GM04504 (cell line): ENCODE results near the gene MME.
A peak's percentile ranks its signal among the peaks of the same experiment; 100 is the strongest.
"Not testable (repeated sequence)": the region's sequence is repeated elsewhere in the genome, so short reads cannot be mapped to it uniquely, and the experiment has no call there.

Source experiments
- DNase-seq: peaks from one replicate; pipeline ENCODE4 v3.0.0-alpha.2; 2012; ENCODE audit warnings: low read depth

MME gene

GRCh38 chr3:155084567-155084966 is 4.4 kb downstream of the MME start:
- DNase-seq: no peak

DNA sequence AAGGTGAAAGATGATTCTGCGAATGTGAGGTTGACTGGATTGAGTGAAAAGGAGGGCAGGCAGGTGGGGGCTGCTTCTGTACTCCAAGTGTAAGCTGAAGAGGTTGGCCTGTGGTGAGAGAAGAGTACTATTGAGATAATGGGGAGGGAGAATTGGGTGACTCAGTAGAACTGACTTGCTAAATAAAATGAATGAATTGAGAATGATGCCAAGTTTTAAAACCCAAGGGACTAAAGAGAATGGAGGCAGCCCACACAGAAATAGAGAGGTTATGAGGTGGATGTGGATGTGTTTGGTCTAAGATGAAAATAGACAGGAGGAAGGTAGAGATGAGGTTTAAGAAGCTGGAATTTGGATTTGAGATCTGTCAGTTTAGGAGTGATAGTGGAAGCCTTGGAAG is 5.9 kb downstream of the MME start:
- DNase-seq: no peak

- DNase-seq: no peak
Observed at GRCh38 chr3:155088706-155089345, 8.7 kb downstream of the MME start.

DNA sequence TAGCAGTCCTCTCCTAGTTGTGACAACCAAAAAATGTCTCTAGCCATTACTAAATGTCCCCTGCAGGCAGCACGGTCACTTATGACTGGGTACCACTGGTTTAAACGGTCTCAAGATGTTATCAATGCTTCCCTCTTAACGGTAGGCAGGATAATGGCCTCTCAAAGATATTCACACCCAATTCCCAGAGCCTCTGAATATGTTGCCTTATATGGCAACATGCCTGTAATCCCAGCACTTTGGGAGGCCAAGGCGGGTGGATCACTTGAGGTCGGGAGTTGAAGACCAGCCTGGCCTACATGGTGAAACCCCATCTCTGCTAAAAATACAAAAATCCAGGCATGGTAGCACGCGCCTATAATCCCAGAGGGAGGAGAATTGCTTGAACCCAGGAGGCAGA is 9.4 kb downstream of the MME start:
- DNase-seq: no peak

DNA sequence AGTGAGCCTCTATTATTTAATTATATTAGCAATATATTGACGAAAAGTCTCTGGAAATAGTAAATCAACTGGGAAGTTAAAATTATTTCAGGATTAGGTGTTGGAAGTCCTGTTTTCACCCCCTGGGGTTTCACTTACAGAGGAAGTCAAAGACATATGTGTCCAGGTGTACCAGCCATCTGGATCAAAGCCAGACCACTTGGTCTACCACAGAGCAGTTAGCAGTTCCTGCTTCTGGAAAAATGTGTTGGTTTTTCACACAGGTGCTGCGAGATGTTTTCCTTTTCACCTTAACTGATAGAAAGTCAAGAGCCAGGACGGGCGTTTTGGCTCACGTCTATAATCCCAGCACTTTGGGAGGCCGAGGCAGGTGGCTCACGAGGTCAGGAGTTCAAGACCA is 13.1 kb downstream of the MME start:
- no peak for DNase-seq

- no peak for DNase-seq
Observed at GRCh38 chr3:155096303-155097008, 16.3 kb downstream of the MME start.

- DNase-seq: no peak
Observed at GRCh38 chr3:155097009-155097349, 16.9 kb downstream of the MME start.

DNA sequence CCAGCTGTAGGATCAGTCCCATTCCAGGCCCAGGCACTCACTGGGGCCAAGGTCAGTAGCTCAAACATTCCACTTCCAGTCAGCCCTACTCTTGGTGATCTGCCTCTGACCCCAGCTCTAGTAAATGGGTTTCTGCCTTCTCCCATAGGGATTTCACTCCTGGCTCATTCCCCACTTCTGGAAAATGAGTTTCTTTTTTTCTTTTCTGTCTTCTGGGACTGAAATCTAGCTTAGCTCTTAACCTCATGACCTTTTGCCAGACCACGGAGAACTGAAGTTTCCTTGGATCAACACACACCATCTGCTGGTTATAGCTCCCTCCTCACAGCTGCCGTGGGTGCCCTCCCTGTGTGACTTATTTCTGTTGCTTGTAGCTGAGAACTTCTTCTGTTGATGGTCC is 21.3 kb downstream of the MME start:
- DNase-seq: peak; percentile 59

GRCh38 chr3:155102329-155102728 is 22.2 kb downstream of the MME start:
- no peak for DNase-seq

DNA sequence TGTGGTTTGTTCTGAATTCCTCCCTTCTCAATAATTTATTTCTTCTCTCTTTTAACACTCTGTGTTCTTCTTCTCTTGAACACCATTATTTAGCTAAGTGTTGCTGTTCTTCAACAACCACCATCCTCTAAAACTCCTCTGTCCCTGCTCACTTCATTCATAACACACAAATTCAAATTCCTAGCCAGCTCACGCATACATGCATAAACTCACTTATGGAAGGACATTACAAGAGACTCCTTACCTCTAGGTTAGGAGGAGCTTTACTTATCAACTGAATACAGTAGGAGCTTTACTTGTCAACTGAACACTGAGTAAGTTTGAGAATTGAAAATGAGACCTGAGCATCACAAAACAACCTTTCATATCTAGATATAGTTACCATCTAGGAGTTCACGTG is 23.6 kb downstream of the MME start:
- DNase-seq: no peak

DNA sequence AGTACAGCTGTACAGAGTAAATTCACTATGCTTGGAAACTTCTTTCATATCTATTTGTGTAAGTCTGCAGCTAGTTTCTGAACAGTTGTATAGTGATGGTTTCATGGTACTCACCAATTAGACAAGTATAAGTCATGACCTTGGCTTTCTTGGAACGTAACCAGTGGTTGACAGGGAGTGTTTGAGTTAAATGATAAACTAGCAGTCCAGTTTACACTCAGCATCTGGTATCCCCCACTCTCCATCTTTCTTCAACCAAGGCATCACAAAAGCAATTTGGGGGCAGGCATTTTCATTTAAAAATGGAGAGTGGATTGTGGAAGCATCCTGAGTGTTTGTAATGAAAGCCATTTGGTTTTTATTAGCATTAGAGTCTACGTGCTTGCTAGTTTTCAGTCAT is 26.0 kb downstream of the MME start:
- no peak for DNase-seq

DNA sequence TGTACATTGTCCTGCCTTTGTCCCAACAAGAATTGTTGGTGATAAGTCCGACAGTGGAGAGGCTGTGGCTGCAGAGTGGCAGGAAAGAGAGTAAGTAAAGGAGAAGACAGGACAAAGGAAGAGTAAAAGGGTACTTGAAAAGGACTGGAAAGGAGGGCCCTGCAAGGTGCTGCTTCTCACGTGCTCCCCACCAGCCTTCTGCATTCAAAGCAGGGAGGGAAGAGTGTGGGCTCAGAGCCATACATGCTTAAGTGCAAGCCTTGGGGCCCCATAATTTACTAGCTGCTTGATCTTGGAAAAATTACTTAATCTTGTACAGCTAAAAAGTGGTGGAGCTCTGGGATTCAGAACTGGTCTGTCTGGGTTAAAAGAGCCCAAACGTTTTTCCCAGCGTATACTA is 29.9 kb downstream of the MME start:
- DNase-seq: no peak

DNA sequence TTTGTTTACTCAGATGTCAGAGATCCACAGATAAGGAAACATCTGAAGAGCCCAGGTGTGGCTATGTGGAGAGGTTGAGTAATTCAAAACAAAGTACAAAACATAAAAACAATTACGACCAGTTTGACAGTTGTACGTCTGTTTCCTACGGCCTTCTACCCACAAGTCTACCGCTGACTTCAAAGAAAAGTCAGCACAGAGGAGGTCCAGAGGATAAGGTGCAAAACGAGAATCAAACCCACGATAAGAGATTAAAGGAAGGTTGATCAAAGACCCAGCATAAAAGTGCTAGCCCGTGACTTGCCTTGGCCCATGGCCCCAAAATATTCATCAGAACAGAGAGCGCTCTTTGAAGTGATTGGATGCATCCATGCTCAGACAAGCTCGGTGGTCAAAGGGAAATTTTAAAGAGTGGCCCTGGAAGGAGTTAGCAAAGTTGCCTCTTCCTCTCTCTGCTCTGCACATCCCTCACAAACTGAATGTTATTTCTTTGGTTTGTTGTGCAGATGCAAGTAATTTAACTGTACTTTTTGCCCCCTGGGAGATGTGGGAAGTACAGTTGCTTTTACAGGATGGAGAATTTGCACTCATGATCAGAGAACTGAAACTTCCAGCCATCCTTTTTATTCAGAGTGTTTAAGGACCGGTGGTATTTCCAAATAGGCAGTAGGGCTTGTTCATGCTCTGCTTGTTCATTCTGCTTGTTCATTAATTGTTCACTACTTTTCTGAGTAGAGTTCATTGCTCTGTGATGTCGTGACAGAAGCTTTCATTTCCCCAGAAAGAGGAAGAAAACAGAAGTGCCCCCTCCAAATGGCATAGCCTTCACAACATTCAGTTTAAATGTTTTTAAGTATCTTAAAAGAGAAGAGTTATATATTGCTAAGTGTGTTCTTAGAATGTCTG is 31.1 kb downstream of the MME start:
- no peak for DNase-seq

DNA sequence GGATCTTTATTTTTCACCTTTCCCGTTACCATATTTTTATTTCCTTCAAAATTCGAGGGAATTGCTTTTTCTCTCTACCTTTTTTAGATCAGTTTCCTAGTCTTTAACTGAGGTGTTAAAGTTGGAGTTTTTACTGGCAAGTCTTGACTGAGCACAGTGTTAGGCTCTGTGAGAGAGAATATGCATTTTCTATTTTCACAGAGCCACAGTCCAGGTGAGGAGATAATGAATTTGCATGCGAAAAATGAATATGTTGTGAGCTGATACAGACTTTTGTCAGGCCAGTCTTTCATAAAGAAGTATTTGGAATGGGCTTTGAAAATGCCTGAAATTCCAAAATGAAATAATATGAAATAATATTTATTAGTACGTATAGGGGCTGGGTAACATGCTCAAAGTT is 31.9 kb downstream of the MME start:
- DNase-seq: no peak

DNA sequence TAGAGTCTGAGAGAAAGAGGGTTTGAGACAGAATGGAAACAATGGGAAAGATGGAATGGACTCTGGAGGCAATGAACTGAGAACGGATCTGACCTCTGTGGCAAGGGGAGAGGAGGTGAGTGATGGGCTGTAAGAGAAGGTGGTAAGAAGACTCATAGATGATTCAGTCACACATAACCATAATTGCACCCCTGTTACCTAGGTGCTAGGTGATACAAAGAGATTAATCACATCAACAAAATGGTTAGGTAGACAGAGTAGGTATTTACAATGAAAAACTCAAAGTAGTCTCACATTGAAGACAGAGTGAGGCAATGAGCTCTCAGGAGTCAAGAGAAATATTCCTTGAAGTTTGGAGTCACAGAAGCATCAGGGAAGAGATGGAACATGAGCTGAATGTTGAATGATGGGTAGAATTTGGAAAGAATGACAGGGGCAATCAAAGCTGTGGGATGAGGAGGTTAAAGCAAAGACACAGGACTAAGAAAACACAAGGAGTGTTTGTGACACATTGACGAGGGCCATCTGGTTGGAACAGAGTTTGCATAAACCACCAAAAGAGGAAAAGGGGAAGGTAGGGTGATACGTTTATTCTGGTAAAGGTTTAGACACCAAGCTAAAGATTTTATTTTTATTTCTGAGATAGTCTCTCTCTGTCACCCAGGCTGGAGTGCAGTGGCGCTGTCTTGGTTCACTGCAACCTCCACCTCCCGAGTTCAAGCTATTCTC is 32.7 kb downstream of the MME start:
- DNase-seq: no peak

DNA sequence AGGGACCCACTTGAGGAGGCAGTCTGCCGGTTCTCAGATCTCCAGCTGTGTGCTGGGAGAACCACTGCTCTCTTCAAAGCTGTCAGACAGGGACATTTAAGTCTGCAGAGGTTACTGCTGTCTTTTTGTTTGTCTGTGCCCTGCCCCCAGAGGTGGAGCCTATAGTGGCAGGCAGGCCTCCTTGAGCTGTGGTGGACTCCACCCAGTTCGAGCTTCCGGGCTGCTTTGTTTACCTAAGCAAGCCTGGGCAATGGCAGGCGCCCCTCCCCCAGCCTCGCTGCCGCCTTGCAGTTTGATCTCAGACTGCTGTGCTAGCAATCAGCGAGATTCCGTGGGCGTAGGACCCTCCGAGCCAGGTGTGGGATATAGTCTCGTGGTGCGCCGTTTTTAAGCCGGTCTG is 44.6 kb downstream of the MME start:
- not testable (repeated sequence) for DNase-seq

DNA sequence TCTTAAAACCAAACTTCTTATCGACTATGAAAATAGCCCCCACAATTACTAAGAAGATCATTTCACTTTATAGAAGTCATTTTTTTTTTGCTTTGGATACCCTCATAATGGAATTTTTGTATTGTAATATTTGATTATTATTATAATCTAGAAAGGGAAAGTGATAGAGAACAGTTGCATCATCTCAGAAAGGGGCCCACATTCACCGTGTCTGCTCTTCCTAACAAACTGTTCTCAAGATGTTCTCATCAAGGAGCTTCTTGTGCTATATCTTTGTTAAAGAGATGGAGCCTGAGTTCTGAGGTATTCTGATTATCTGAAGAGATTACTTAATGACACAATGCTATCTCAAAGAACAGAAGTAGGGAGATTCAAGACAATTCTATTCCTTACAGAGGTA is 49.3 kb downstream of the MME start:
- no peak for DNase-seq

- no peak for DNase-seq
Observed at GRCh38 chr3:155130001-155130400, 49.9 kb downstream of the MME start.

DNA sequence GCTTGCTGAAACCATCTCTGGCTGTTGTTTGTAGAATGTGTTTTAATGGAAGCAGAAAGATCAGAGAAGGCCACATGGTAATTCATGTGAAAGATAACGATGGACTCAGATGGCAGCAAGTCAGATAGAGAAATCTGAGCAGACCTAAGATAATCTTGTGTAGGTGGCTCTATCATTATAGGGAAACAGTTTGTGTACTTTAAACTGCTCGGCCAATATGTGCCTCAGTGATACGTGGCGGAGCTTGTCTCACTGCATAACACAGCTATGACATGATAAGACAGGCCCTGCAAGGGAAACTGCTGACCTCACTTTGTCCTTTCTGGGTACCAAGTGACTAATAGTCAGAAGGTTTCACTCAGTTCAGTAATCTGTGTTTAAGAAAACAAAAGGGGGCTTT is 51.0 kb downstream of the MME start:
- DNase-seq: no peak

DNA sequence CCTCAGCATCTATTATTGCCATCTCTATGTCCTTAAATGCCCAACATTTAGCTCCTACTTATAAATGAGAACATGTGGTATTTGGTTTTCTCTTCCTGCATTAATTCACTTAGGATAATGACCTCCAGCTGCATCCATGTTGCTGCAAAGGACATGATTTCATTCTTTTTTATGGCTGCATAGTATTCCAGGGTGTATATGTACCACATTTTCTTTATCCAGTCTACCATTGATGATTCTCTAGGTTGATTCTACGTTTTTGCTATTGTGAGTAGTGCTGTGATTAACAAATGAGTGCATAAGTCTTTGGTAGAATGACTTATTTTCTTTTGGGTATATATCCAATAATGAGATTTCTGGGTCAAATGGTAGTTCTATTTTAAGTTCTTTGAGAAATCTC is 54.2 kb downstream of the MME start:
- DNase-seq: not testable (repeated sequence)

GRCh38 chr3:155135003-155135402 is 54.9 kb downstream of the MME start:
- DNase-seq: no peak

GRCh38 chr3:155138677-155139076 is 58.6 kb downstream of the MME start:
- no peak for DNase-seq

DNA sequence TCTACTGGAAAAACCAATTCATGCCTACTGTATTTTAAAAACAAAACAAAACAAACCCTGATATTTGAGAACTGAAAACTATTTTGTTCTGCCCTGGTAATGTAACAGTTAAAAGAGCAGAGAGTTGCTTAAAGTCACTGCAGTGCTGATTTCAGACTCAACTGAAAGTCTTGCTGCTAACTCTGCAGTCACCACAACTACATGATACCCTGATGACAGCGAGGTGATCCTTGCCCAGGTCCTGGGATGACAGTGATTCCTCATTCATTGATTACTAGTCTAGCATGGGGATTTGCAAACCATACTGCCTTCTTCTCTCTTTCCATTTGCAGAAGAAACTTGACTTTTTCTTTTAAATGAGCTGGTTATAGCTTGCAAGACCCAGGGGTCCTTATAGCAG is 67.5 kb downstream of the MME start:
- no peak for DNase-seq
